Endothelial cell of umbilical vein (primary cell): ENCODE data around the gene LRRC14B. TPM values are rescaled to one million over a fixed set of nuclear protein-coding genes. Genes with fewer than 3 reads are reported as not detected.
A peak's percentile ranks its signal among the peaks of the same experiment; 100 is the strongest.

Source experiments
- BruUV-seq: library from RNA; stranded (reverse); fragments of 400-500 nt; replicated peaks from 2 replicates; lab custom pipeline; 2021; lab: Mats Ljungman, UMichigan
- CTCF ChIA-PET: fragments of 300-600, 350-600 bp; sonication (Branson Sonifier 250); formaldehyde crosslinking; loops from one replicate; lab custom pipeline; 2021; ENCODE audit warnings: antibody characterized with exemption, inconsistent platforms; lab: Charles Lee
- POLR2A ChIA-PET: fragments of 300-600, 350-600 bp; sonication (Branson Sonifier 250); formaldehyde crosslinking; loops from one replicate; lab custom pipeline; 2021; ENCODE audit warnings: antibody characterized with exemption, inconsistent platforms; lab: Charles Lee
- DNase-seq: peaks from one replicate; pipeline ENCODE4 v3.0.0-alpha.2; 2011; ENCODE audit warnings: low read depth, low spot score
- FAIRE-seq: peaks from 2 replicates; lab custom pipeline; 2011; peaks lifted over from hg19 to GRCh38; lab: Jason Lieb, UNC
- H2AFZ ChIP-seq: 2 replicates; pipeline ENCODE4 v1.6.0; 2012; ENCODE audit warnings: low read depth, low read length, control low read depth, inconsistent platforms
- H3K27ac ChIP-seq: 2 replicates; pipeline ENCODE4 v1.5.1; 2011; ENCODE audit warnings: low read depth, mild to moderate bottlenecking, control low read depth, low read length, moderate library complexity; ENCODE audit not compliant: insufficient read depth
- H3K27me3 ChIP-seq, 2 experiments: 2 replicates each; pipeline versions ENCODE4 v1.6.0 to v1.6.1; 2011; ENCODE audit warnings: low read length in 2 of 2, mixed read lengths in 1 of 2; ENCODE audit not compliant: control insufficient read depth in 2 of 2, insufficient read depth in 2 of 2
- H3K36me3 ChIP-seq, 2 experiments: 2 replicates in 1 of 2; 3 replicates in 1 of 2; pipeline ENCODE4 v1.5.1; 2011; ENCODE audit warnings: low read length in 2 of 2, mild to moderate bottlenecking in 1 of 2, moderate library complexity in 1 of 2; ENCODE audit not compliant: control insufficient read depth in 2 of 2, insufficient read depth in 2 of 2; ENCODE audit errors: extremely low read depth in 1 of 2
- H3K4me1 ChIP-seq: 3 replicates; pipeline ENCODE4 v1.5.1; 2011; ENCODE audit warnings: mild to moderate bottlenecking, low read length; ENCODE audit not compliant: control insufficient read depth, insufficient read depth; ENCODE audit errors: extremely low read depth
- H3K4me2 ChIP-seq: 2 replicates; pipeline ENCODE4 v1.6.1; 2011; ENCODE audit warnings: low read length, control low read depth, mixed read lengths; ENCODE audit not compliant: insufficient read depth
- H3K4me3 ChIP-seq, 3 experiments: fragments of 200-600 bp in 1 of 3; sonication (generic), shearing (Covaris generic) in 1 of 3; replicated peaks in 1 of 3; 2 replicates each; pipeline ENCODE4 v1.5.1; 2011 to 2016; ENCODE audit warnings: control low read depth in 3 of 3, low read length in 3 of 3, mild to moderate bottlenecking in 2 of 3, inconsistent platforms in 1 of 3, low read depth in 1 of 3, moderate library complexity in 1 of 3; ENCODE audit not compliant: insufficient read depth in 1 of 3
- H3K79me2 ChIP-seq: 2 replicates; pipeline ENCODE4 v1.6.0; 2012; ENCODE audit warnings: low read length, inconsistent platforms; ENCODE audit not compliant: control insufficient read depth, insufficient read depth
- H3K9ac ChIP-seq: replicated peaks from 2 replicates; pipeline ENCODE3; 2011; ENCODE audit warnings: low read length, control low read depth; ENCODE audit not compliant: insufficient read depth; ENCODE audit errors: extremely low read depth
- H3K9me1 ChIP-seq: replicated peaks from 3 replicates; pipeline ENCODE4 v1.6.0; 2011; ENCODE audit warnings: mild to moderate bottlenecking, low read length; ENCODE audit not compliant: control insufficient read depth, insufficient read depth; ENCODE audit errors: extremely low read depth
- H3K9me3 ChIP-seq: replicated peaks from 2 replicates; pipeline ENCODE4 v1.5.1; 2012; ENCODE audit warnings: low read length, inconsistent platforms; ENCODE audit not compliant: control insufficient read depth, insufficient read depth
- H4K20me1 ChIP-seq: replicated peaks from 2 replicates; pipeline ENCODE3; 2011; ENCODE audit warnings: mild to moderate bottlenecking, low read length; ENCODE audit not compliant: control insufficient read depth, insufficient read depth; ENCODE audit errors: extremely low read depth
- EZH2 ChIP-seq: IDR thresholded peaks from 2 replicates; pipeline ENCODE4 v1.6.1; 2012; ENCODE audit warnings: borderline replicate concordance, low read depth, mild to moderate bottlenecking, moderate library complexity, low read length, inconsistent platforms; ENCODE audit not compliant: severe bottlenecking
- FOS ChIP-seq: IDR thresholded peaks from 2 replicates; pipeline ENCODE4 v1.6.1; 2011; ENCODE audit warnings: mild to moderate bottlenecking, low read length, moderate library complexity, borderline replicate concordance; ENCODE audit not compliant: insufficient read depth
- GATA2 ChIP-seq: IDR thresholded peaks from 2 replicates; pipeline ENCODE4 v1.7.0; 2011; ENCODE audit warnings: low read depth, mild to moderate bottlenecking, moderate library complexity, mixed read lengths, low read length; ENCODE audit not compliant: insufficient read length, insufficient read depth
- JUN ChIP-seq: IDR thresholded peaks from 2 replicates; pipeline ENCODE4 v1.6.1; 2011; ENCODE audit warnings: borderline replicate concordance, low read depth; ENCODE audit not compliant: insufficient read length, insufficient read depth
- MYC ChIP-seq: IDR thresholded peaks from one replicate; pipeline ENCODE4 v1.6.1; 2011; ENCODE audit warnings: mild to moderate bottlenecking, low read depth, low read length
- POLR2A ChIP-seq: IDR thresholded peaks from 2 replicates; pipeline ENCODE4 v1.6.1; 2012; ENCODE audit warnings: low read depth, mild to moderate bottlenecking, control low read depth, low read length
- POLR2AphosphoS5 ChIP-seq: IDR thresholded peaks from 2 replicates; pipeline ENCODE4 v1.6.1; 2012; ENCODE audit warnings: low read depth, mild to moderate bottlenecking, control low read depth, low read length, moderate library complexity; ENCODE audit not compliant: insufficient read depth
- dilution Hi-C: fragments of 300-500 bp; cut with MboI; formaldehyde crosslinking; loops from one replicate; pipeline ENCODE4 v1.15.0; 2019; ENCODE audit warnings: low sequenced_read_pairs; ENCODE audit not compliant: extremely low pct_ligation_motif_present
- intact Hi-C: fragments of 100-400 bp; cut with micrococcal nuclease; formaldehyde crosslinking; loops from one replicate; pipeline ENCODE4 v1.10.0; 2022
- polyA plus RNA-seq, 4 experiments: library from polyadenylated mRNA; depleted of rRNA in 3 of 4; stranded (reverse) in 3 of 4; unstranded in 1 of 4; fragments of >200 nt; gene quantifications; 2 replicates each; pipeline versions ENCODE4 v1.2.1 to v1.2.3, GENCODE V29; 2011 to 2012; ENCODE audit warnings: missing spikeins in 1 of 4
- total RNA-seq: library from RNA; stranded (reverse); gene quantifications from 2 replicates; pipeline ENCODE4 v1.2.3, GENCODE V29; 2021
- TF ChIP-seq, protein P1 (sequence below): IDR thresholded peaks from 2 replicates; pipeline ENCODE4 v1.6.1; 2011; ENCODE audit not compliant: insufficient read depth, insufficient read length
- TF ChIP-seq, protein P2 (sequence below), 2 donors: IDR thresholded peaks; 1 replicate in 1 of 2; 2 replicates in 1 of 2; pipeline ENCODE4 v1.5.1; 2011; ENCODE audit warnings: low read length in 2 of 2, mild to moderate bottlenecking in 2 of 2, moderate library complexity in 2 of 2, control low read depth in 1 of 2, inconsistent platforms in 1 of 2, low read depth in 1 of 2; ENCODE audit not compliant: insufficient read depth in 1 of 2; ENCODE audit errors: extremely low read depth in 1 of 2

The LRRC14B gene
- total and polyA plus RNA-seq, 2 donors (not counting 3 experiments of a cell fraction or from before 2014, with no cell fraction given), result not detected

DNA sequence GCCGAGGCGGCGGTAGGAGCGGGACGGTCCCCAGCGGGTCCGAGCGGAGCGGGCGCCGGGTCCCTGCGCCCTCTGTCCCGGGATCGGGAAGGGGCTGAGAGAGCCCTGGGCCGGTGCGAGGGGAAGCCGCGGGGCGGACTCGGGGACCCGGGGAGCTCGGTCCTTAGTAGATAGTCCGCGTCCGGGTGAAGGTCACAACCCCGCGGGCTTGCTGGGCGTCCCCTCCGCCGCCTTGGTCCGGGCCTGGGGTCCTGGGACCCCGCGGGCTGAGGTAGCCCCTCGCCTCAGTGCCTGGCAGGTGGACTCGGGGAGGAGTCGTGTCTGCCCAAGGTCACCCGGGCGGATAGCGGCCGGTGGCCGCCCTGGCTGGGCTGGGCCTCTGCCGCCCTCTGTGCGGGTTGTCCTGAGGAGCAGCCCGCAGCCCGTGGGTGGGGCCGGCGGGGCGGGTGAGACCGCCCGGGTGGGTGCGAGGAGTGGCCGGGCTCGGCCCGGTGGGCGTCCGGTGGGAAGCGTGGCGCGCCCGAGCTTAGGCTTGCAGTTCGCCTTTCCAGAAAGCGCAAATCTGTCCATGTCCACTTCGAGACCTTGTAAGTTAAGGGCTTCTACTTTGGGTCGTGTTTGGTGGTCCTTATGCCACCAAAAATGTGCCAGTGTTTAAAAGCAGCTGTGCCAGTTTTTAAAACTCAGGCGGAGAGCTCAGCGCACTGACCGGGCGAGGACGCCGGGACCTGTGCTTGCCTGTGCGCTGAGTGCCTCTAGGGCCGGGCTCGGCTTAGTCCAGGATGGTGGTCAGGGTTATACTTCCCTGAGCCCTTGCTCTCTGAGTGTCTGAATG lies 27.4 kb downstream of the LRRC14B start:
- Histone ChIP-seq H3K36me3 (no peaks in the 10 kb centered on the region), H3K27me3 (no peaks in the 10 kb centered on the region), H3K27ac (peak overlapping the region; percentile 70), H3K4me3 (peak overlapping the region; percentile 86 to 95 (median 94)), H3K4me1 (peaks cover 44% of the 10 kb centered on the region), H3K9me3 (no peaks in the 10 kb centered on the region), H3K9me1 (no peaks in the 10 kb centered on the region), H3K4me2 (peak overlapping the region; percentile 99), H4K20me1 (peaks cover 5% of the 10 kb centered on the region), H3K9ac (peak overlapping the region; percentile 79), H3K79me2 (peaks cover 66% of the 10 kb centered on the region), H2AFZ (peak overlapping the region; percentile 50)
- ChIA-PET CTCF (interaction anchor here (1.0 to 3.5 kb wide), 8 partner anchors 11 to 228 kb away, joined by 3 to 36 read pairs (median 3); no protein-coding TSS in a partner anchor), POLR2A (interaction anchor here (1.1 to 1.4 kb wide), 2 partner anchors 30 to 52 kb away, joined by 3 read pairs; partner anchors contain the start of gene PDCD6)
- intact Hi-C loops (loop anchor here (1.0 to 2.0 kb wide), 3 partner anchors 30 to 92 kb away; partner anchors contain the start of gene PDCD6), dilution Hi-C loops (no loop called here)
- BruUV-seq, result no TSS peak
- DNase-seq, result peak; percentile 56
- TF ChIP-seq POLR2AphosphoS5 (no peak), JUN (no peak), FOS (no peak), EZH2 (no peak), GATA2 (no peak), MYC (no peak), POLR2A (no peak)
- TF ChIP-seq, protein P1, sequence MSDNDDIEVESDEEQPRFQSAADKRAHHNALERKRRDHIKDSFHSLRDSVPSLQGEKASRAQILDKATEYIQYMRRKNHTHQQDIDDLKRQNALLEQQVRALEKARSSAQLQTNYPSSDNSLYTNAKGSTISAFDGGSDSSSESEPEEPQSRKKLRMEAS, result no peak
- TF ChIP-seq, protein P2, sequence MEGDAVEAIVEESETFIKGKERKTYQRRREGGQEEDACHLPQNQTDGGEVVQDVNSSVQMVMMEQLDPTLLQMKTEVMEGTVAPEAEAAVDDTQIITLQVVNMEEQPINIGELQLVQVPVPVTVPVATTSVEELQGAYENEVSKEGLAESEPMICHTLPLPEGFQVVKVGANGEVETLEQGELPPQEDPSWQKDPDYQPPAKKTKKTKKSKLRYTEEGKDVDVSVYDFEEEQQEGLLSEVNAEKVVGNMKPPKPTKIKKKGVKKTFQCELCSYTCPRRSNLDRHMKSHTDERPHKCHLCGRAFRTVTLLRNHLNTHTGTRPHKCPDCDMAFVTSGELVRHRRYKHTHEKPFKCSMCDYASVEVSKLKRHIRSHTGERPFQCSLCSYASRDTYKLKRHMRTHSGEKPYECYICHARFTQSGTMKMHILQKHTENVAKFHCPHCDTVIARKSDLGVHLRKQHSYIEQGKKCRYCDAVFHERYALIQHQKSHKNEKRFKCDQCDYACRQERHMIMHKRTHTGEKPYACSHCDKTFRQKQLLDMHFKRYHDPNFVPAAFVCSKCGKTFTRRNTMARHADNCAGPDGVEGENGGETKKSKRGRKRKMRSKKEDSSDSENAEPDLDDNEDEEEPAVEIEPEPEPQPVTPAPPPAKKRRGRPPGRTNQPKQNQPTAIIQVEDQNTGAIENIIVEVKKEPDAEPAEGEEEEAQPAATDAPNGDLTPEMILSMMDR (IDR thresholded peaks at IDR 0.05; ENCODE audit: extremely low read depth in 1 of 2, insufficient read depth in 1 of 2, low read depth in 1 of 2, low read length in 2 of 2), result no peak
- FAIRE-seq, result no peak
